Stomach smooth muscle (tissue), 2 donors: Measurements from ENCODE around the gene PDE9A.

Source experiments
- H3K27ac ChIP-seq: one replicate; pipeline ENCODE4 v1.7.0; 2013; ENCODE audit warnings: mild to moderate bottlenecking, low read length, inconsistent platforms
- H3K27me3 ChIP-seq, 2 donors: one replicate each; pipeline ENCODE4 v1.7.0; 2013; ENCODE audit warnings: low read length in 2 of 2; ENCODE audit not compliant: insufficient read depth in 2 of 2, control insufficient read depth in 1 of 2
- H3K36me3 ChIP-seq, 2 donors: one replicate each; pipeline ENCODE4 v1.7.0; 2013; ENCODE audit warnings: low read length in 2 of 2; ENCODE audit not compliant: control insufficient read depth in 2 of 2, insufficient read depth in 2 of 2
- H3K4me1 ChIP-seq: one replicate; pipeline ENCODE4 v1.7.0; 2013; ENCODE audit warnings: low read length; ENCODE audit not compliant: control insufficient read depth, insufficient read depth
- H3K4me3 ChIP-seq, 2 donors: one replicate each; pipeline ENCODE4 v1.7.0; 2013; ENCODE audit warnings: low read length in 2 of 2
- H3K9ac ChIP-seq, 2 donors: one replicate each; pipeline ENCODE4 v1.7.0; 2013; ENCODE audit warnings: low read length in 2 of 2, mild to moderate bottlenecking in 1 of 2
- H3K9me3 ChIP-seq, 2 donors: one replicate each; pipeline ENCODE4 v1.7.0; 2013; ENCODE audit warnings: low read length in 2 of 2; ENCODE audit not compliant: control insufficient read depth in 2 of 2
- donor health status: healthy.
- donor health status: Pancreatic carcinoma.

PDE9A gene

DNA sequence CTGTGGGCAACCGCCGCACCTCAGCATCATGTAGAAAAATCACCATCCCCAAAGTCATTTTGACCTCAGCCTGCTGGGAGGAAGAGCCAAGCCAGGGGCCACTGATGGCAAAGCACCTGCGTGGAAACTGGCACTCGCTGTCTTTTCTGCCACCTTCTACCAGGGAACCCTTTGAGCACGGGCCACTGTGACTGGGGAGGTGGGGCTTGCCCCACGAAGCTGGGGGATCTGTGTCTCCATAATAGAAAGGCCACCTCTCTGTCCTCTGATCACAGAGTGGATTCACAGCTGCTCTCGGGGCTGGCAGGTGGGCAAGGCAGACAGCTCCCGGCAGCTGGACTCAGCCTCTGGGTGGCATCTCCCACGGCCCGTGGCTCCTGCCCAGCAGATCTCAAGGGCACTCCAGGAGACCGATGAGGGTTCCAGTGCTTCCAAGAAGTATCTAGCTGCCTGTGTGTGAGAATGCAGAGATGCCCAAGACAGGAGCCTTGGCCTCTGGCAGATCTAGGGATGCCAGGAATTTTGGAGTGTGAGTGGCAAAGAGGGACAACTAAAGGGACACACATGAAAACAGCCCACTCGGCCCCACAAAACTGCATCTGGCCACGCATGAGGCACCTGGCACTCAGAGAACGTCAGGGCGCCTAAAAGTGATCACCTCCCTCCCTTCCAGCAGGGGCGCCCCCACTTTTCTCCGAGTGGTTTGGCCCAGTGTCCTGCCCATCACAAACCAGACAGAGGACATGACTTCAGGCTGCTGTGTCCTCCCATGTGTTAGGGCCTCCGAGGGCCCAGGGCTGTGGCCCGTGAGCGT lies 102.6 kb downstream of the PDE9A start:
- H3K27ac ChIP-seq, result no peak overlapping the region
- no peak overlapping the region for H3K9ac ChIP-seq
- no peaks in the 10 kb centered on the region for H3K9me3 ChIP-seq
- H3K36me3 ChIP-seq, result peaks cover 9 to 15% of the 10 kb centered on the region in 2 donors
- no peaks in the 10 kb centered on the region for H3K27me3 ChIP-seq
- peaks cover 10% of the 10 kb centered on the region for H3K4me1 ChIP-seq
- H3K4me3 ChIP-seq, result no peak overlapping the region

DNA sequence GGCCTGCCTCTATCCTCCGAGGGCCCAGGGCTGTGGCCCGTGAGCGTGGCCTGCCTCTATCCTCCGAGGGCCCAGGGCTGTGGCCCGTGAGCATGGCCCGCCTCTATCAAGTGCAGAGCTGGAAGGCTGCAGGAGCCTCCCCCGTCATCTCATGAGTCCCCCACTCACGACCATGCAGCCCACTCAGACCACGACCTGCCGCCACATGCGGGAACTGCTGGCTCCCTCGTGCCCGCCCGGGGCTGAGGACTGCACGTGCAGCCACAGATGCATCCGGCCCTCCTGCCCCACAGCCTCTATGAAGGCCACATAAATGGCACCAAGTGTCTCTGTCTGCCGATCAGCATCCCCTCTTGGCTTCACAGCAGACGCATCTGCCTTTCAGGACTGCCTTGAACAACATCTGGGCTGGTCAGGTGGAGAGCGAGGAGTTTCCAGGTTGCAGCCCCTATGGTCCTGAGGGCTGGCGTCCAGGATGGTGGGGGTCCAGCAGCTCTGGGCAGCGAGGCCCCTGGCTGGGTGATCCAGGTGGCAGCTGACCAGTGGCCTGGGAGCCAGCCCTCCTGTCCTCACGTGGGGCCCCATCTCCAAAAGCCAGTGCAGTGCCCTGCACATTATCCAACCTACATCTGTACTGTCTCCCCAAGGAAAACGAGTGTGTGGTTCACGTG lies 103.3 kb downstream of the PDE9A start:
- H3K36me3 ChIP-seq, result peaks cover 11 to 19% of the 10 kb centered on the region in 2 donors
- no peak overlapping the region for H3K4me3 ChIP-seq
- H3K9me3 ChIP-seq, result no peaks in the 10 kb centered on the region
- H3K27ac ChIP-seq, result no peak overlapping the region
- H3K27me3 ChIP-seq, result no peaks in the 10 kb centered on the region
- H3K4me1 ChIP-seq, result peaks cover 11% of the 10 kb centered on the region
- H3K9ac ChIP-seq, result no peak overlapping the region

DNA sequence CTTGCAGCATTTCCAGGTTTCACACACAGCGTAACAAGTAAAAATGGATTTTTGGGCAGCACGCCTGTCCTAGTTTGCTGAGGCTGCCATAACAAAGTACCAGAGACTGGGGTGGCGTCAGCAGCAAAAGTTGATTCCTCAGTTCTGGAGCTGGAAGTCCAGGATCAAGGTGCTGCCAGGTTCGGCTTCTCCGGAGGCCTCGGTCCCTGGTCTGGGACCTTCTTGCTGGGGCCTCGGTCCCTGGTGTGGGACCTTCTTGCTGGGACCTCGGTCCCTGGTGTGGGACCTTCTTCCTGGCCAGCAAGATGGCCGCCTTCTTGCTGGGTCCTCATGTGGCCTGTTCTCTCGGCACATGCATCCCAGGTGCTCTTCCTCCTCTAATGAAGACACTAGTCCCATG lies 104.0 kb downstream of the PDE9A start:
- Histone ChIP-seq H3K9me3 (no peaks in the 10 kb centered on the region), H3K4me1 (peaks cover 8% of the 10 kb centered on the region), H3K27ac (no peak overlapping the region), H3K4me3 (no peak overlapping the region), H3K27me3 (no peaks in the 10 kb centered on the region), H3K36me3 (peaks cover 16 to 26% of the 10 kb centered on the region in 2 donors), H3K9ac (no peak overlapping the region)

DNA sequence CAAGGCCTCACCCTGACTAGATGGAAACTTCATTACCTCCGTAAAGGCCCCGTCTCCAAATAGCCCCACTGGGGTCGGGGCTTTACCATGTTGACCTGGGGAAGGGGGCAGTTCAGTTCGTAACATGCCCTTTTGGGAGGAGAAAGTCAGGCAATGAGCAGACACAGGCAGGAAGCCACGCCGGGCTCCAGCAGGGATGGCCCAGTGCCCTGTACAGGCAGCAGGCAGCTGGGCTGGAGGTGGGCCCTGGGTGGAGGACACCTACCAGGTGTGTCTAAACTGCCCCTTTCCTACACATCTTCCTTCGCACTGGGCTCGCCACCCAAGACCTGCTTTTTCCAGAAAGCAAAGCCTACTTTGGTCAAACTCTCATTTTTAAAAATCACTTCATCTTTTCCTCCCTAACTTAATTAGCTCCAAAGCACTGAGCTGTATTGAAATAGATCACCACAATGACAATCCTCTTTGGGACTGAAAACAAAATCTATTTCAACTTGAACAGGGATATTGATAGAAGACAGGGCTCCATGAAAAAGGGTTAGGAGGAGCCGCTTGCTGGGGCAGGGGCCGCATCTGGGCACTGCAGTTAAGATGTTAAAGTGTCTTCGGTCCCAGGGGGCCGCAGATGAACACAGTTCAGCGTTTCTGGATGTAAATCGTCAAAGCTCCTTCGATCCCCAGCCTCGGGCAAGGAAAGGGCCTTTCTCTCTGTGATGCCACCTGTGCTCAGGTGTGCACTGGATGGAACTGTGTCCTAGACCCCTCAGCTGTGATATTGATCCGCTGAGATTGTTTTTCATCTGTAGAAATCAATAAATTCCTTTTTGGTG lies 104.6 kb downstream of the PDE9A start:
- Histone ChIP-seq H3K4me3 (no peak overlapping the region), H3K9me3 (no peaks in the 10 kb centered on the region), H3K27ac (no peak overlapping the region), H3K4me1 (peaks cover 8% of the 10 kb centered on the region), H3K36me3 (peaks cover 16 to 29% of the 10 kb centered on the region in 2 donors), H3K9ac (no peak overlapping the region), H3K27me3 (no peaks in the 10 kb centered on the region)

DNA sequence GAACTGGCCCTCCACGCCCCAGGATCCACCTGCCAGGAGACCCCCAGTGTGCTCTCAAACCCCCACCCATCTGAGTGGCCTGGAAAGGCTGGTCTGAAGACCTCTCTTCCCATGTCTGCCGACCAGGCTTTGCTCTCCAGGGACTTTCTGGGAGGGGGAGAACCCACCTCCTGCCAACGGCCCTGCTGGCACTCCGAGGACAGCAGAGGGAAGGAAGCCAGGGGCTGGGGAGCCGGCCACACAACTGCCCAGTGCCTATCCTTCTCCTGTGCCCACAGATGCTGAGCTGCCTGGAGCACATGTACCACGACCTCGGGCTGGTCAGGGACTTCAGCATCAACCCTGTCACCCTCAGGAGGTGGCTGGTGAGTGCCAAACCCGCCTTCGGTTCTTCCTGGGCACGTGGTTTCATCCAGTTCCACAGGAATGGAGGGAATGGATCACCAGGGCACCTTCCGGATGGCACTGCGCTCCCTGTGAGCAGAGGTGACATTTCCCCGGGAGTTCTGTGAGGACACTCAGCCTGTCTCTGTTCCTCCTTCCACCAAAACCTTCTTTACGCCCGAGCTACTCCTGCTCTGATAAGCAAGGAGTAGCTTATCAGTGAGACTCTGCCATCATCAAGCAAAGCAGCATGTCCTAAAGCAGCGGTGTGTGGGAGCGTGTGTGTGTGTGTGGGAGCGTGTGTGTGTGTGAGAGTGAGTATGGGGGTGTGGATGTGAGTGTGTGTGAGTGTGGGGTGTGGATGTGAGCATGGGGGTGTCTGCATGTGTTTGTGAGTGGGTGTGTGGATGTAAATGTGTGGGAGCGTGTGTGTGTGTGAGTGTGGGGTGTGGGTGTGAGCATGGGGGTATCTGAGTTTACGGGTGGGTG lies 105.5 kb downstream of the PDE9A start:
- Histone ChIP-seq H3K4me3 (no peak overlapping the region), H3K9me3 (no peaks in the 10 kb centered on the region), H3K27ac (no peak overlapping the region), H3K27me3 (no peaks in the 10 kb centered on the region), H3K36me3 (peaks cover 20 to 33% of the 10 kb centered on the region in 2 donors), H3K4me1 (peaks cover 8% of the 10 kb centered on the region), H3K9ac (no peak overlapping the region)

DNA sequence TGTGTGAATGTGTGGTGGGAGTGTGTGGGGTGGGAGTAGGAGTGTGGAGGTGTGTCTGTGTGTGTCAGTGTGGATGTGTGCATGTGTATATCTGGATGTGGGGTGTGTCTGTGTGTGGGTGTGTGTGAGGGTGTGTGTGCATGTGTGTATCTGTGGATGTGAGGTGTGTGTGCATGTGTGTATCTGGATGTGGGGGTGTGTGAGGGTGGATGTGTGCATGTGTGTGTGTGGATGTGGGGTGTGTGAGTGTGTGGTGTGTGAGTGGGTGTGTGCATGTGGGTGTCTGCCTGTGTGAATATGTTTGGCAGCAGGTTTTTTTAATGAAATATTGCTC lies 106.1 kb downstream of the PDE9A start:
- Histone ChIP-seq H3K27ac (no peak overlapping the region), H3K4me3 (no peak overlapping the region), H3K4me1 (peaks cover 8% of the 10 kb centered on the region), H3K9ac (no peak overlapping the region), H3K9me3 (no peaks in the 10 kb centered on the region), H3K36me3 (peaks cover 20 to 35% of the 10 kb centered on the region in 2 donors), H3K27me3 (no peaks in the 10 kb centered on the region)

DNA sequence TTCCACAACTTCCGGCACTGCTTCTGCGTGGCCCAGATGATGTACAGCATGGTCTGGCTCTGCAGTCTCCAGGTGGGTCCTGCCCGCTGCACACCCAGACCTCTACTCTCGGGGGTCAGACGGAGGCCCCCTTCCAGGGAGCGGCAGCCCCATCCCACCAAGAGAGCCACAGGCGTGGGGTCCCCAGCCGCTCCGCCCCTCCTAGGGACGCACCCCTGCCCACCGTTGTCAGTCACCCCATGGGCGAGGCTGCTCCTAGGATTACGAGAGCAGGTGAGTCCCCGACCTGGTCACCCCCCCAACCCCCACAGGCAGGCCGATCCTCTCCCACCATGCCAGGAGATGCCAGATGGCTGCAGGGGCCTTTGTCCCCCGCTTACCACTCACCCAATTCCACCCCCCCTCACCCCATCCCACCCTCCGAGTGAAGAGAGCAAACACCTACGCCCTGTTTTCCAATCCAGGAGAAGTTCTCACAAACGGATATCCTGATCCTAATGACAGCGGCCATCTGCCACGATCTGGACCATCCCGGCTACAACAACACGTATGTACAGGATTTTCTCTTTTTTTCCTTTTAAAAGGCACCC lies 107.0 kb downstream of the PDE9A start:
- H3K27ac ChIP-seq, result no peak overlapping the region
- H3K27me3 ChIP-seq, result no peaks in the 10 kb centered on the region
- H3K9me3 ChIP-seq, result no peaks in the 10 kb centered on the region
- no peak overlapping the region for H3K9ac ChIP-seq
- H3K4me1 ChIP-seq, result peaks cover 8% of the 10 kb centered on the region
- H3K4me3 ChIP-seq, result no peak overlapping the region
- H3K36me3 ChIP-seq, result peaks cover 23 to 36% of the 10 kb centered on the region in 2 donors

DNA sequence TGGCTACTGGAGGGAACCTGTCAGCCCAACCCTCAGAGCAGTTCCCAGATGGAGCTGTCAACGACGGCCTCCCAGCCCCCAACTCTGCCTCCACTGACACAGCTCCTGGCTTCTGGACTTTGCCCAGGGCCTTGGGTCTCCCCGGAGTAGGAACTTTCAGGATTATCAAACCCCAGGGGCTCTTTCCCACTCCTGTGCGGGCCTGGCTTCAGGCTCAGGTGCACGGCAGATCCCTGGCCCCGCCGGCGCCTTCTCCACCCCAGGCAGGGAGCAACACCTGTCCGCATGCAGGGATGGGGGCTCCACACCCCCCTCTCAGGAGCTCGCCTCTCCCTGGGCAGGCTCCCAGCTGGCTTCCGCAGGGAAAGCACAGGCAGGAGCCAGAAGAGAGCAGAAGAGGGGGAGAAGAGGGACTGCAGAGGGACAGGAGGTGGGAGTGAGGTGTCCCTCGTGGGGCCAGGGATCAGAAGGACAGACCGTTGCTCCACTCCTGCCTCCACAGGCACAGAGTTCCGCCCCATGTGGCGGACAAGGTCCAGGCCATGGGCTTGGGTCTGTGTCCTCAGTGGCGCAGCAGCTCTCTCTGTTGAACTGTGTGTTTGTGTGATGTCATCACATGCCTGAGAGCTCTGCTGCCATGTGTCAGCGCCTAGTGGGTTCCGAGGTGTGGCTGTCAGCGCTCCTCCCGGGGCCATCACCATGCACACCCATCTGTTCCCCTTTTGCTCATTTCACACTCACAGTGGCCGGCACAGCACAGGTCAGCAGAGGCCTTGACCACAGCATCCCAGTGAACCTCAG lies 107.7 kb downstream of the PDE9A start:
- peaks cover 27 to 43% of the 10 kb centered on the region in 2 donors for H3K36me3 ChIP-seq
- H3K27me3 ChIP-seq, result no peaks in the 10 kb centered on the region
- H3K27ac ChIP-seq, result no peak overlapping the region
- H3K9me3 ChIP-seq, result no peaks in the 10 kb centered on the region
- H3K9ac ChIP-seq, result no peak overlapping the region
- H3K4me1 ChIP-seq, result peaks cover 8% of the 10 kb centered on the region
- no peak overlapping the region for H3K4me3 ChIP-seq

DNA sequence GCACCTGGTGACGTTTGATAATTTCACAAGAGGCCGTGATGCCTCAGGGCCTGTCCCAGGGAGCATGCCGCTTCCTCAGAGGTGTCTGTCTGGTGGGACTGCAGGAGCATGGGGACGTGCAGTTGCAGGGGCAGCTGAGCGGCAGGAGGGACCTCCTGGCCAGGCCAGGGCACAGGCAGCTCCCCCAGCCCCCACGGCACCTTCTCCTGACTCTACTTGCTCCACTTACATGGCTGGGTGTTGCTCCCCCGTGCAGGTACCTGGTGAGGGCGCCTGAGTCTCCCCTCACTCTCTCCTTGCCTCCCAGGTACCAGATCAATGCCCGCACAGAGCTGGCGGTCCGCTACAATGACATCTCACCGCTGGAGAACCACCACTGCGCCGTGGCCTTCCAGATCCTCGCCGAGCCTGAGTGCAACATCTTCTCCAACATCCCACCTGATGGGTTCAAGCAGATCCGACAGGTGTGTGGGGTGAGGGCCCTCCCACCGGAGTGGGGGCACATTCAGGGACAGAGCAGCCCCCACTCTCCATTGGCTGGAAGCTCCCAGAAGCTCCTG lies 108.4 kb downstream of the PDE9A start:
- H3K27ac ChIP-seq, result no peak overlapping the region
- H3K9ac ChIP-seq, result no peak overlapping the region
- H3K4me3 ChIP-seq, result no peak overlapping the region
- H3K27me3 ChIP-seq, result no peaks in the 10 kb centered on the region
- H3K36me3 ChIP-seq, result peaks cover 33 to 47% of the 10 kb centered on the region in 2 donors
- H3K4me1 ChIP-seq, result peaks cover 8% of the 10 kb centered on the region
- no peaks in the 10 kb centered on the region for H3K9me3 ChIP-seq
